Peyer's patch (tissue), 4 donors: ENCODE data around the gene VAV2. TPM values are rescaled to one million over a fixed set of nuclear protein-coding genes. Genes with fewer than 3 reads are reported as not detected.

Source experiments
- DNase-seq, 3 donors: peaks; one replicate each; pipeline ENCODE4 v3.0.0-alpha.2; 2017 to 2019
- H3K27ac ChIP-seq, 4 donors: fragments of 200-600 bp; sonication (generic); one replicate each; pipeline ENCODE4 v1.5.1; 2016 to 2019
- H3K27me3 ChIP-seq, 2 donors: fragments of 200-600 bp; sonication (generic); one replicate each; pipeline ENCODE4 v1.5.1; 2019
- H3K36me3 ChIP-seq, 3 donors: fragments of 200-600 bp; sonication (generic); one replicate each; pipeline ENCODE4 v1.5.1; 2016 to 2019
- H3K4me1 ChIP-seq, 4 donors: fragments of 200-600 bp; sonication (generic); one replicate each; pipeline ENCODE4 v1.5.1; 2016 to 2019
- H3K4me3 ChIP-seq, 4 donors: fragments of 200-600 bp; sonication (generic); 1 replicate in 3 of 4; 2 replicates in 1 of 4; pipeline ENCODE4 v1.5.1; 2016 to 2019; ENCODE audit warnings: mild to moderate bottlenecking in 1 of 4
- H3K9me3 ChIP-seq, 4 donors: fragments of 200-600 bp; sonication (generic); one replicate each; pipeline ENCODE4 v1.5.1; 2016 to 2019; ENCODE audit warnings: mild to moderate bottlenecking in 1 of 4
- CTCF ChIP-seq, 6 experiments: fragments of 450-650 bp in 4 of 6; fragments of 200-600 bp in 2 of 6; sonication (generic) in 1 of 6; IDR thresholded peaks; one replicate each; pipeline ENCODE4 v1.5.1; 2017 to 2019; ENCODE audit warnings: antibody characterized with exemption in 6 of 6, mild to moderate bottlenecking in 3 of 6, moderate library complexity in 1 of 6
- POLR2A ChIP-seq, 2 donors: fragments of 450-650 bp; IDR thresholded peaks; one replicate each; pipeline ENCODE4 v1.5.1; 2017; ENCODE audit warnings: antibody characterized with exemption in 2 of 2, mild to moderate bottlenecking in 2 of 2, moderate library complexity in 2 of 2
- total RNA-seq, 4 donors: library from RNA; depleted of rRNA; stranded (reverse); fragments of >200 nt; gene quantifications; one replicate each; pipeline ENCODE4 v1.1.0, GENCODE V29; 2016

The VAV2 gene
- total RNA-seq, 4 donors from 2014 or later, result 47.9 to 61.8 (median 58.9) TPM

GRCh38 chr9:133920471-133920870, 71.7 kb downstream of the VAV2 start:
- Histone ChIP-seq H3K27ac (no peak overlapping the region), H3K4me1 (no peaks in the 10 kb centered on the region), H3K9me3 (no peaks in the 10 kb centered on the region), H3K4me3 (no peak overlapping the region), H3K36me3 (no peaks in the 10 kb centered on the region), H3K27me3 (no peaks in the 10 kb centered on the region)
- DNase-seq, result no peak
- TF ChIP-seq CTCF (IDR thresholded peaks at IDR 0.05) (no peak), POLR2A (IDR thresholded peaks at IDR 0.05) (no peak)

- TF ChIP-seq CTCF (IDR thresholded peaks at IDR 0.05) (no peak), POLR2A (IDR thresholded peaks at IDR 0.05) (no peak)
- Histone ChIP-seq H3K4me1 (no peaks in the 10 kb centered on the region), H3K36me3 (no peaks in the 10 kb centered on the region), H3K27ac (no peak overlapping the region), H3K4me3 (no peak overlapping the region), H3K9me3 (no peaks in the 10 kb centered on the region), H3K27me3 (no peaks in the 10 kb centered on the region)
- no peak for DNase-seq
Measured at GRCh38 chr9:133919253-133920115, 72.6 kb downstream of the VAV2 start.

GRCh38 chr9:133918111-133918813, 73.9 kb downstream of the VAV2 start:
- DNase-seq, result no peak
- no peaks in the 10 kb centered on the region for H3K36me3 ChIP-seq
- no peak overlapping the region for H3K4me3 ChIP-seq
- no peak for TF ChIP-seq CTCF (IDR thresholded peaks at IDR 0.05)
- TF ChIP-seq POLR2A (IDR thresholded peaks at IDR 0.05), result no peak
- H3K4me1 ChIP-seq, result no peaks in the 10 kb centered on the region
- no peaks in the 10 kb centered on the region for H3K9me3 ChIP-seq
- H3K27me3 ChIP-seq, result no peaks in the 10 kb centered on the region
- no peak overlapping the region for H3K27ac ChIP-seq

GRCh38 chr9:133917375-133917774, 74.7 kb downstream of the VAV2 start:
- Histone ChIP-seq H3K27me3 (no peaks in the 10 kb centered on the region), H3K9me3 (no peaks in the 10 kb centered on the region), H3K36me3 (no peaks in the 10 kb centered on the region), H3K4me3 (no peak overlapping the region), H3K27ac (no peak overlapping the region), H3K4me1 (no peaks in the 10 kb centered on the region)
- no peak for DNase-seq
- TF ChIP-seq CTCF (IDR thresholded peaks at IDR 0.05), result no peak
- TF ChIP-seq POLR2A (IDR thresholded peaks at IDR 0.05), result no peak

GRCh38 chr9:133916159-133916541, 76.0 kb downstream of the VAV2 start:
- Histone ChIP-seq H3K27ac (no peak overlapping the region), H3K9me3 (no peaks in the 10 kb centered on the region), H3K27me3 (no peaks in the 10 kb centered on the region), H3K36me3 (no peaks in the 10 kb centered on the region), H3K4me1 (no peaks in the 10 kb centered on the region), H3K4me3 (no peak overlapping the region)
- TF ChIP-seq CTCF (IDR thresholded peaks at IDR 0.05), result no peak
- no peak for TF ChIP-seq POLR2A (IDR thresholded peaks at IDR 0.05)
- no peak for DNase-seq
